G401.6 (cell line): ENCODE results near the gene ECHS1.
"Not testable (repeated sequence)": the region's sequence is repeated elsewhere in the genome, so short reads cannot be mapped to it uniquely, and the experiment has no call there.

Experiments
- FAIRE-seq: peaks from 2 replicates; lab custom pipeline; 2012; peaks lifted over from hg19 to GRCh38; lab: Jason Lieb, UNC

The ECHS1 gene

GRCh38 chr10:133373174-133374090, at the start of gene ECHS1:
Gene ECHS1 (minus strand): TSS chr10:133373354. CDS start chr10:133373333, 21 bp downstream.
- FAIRE-seq, result no peak

- FAIRE-seq, result no peak
Measured at GRCh38 chr10:133422223-133422806, 49.2 kb upstream of the ECHS1 start.

- FAIRE-seq, result no peak
Measured at GRCh38 chr10:133421336-133422222, 48.4 kb upstream of the ECHS1 start.

GRCh38 chr10:133420579-133420978, 47.4 kb upstream of the ECHS1 start:
- no peak for FAIRE-seq

GRCh38 chr10:133420028-133420427, 46.9 kb upstream of the ECHS1 start:
- FAIRE-seq, result no peak

GRCh38 chr10:133419211-133419950, 46.2 kb upstream of the ECHS1 start:
- FAIRE-seq, result no peak

- FAIRE-seq, result no peak
Measured at GRCh38 chr10:133418289-133418993, 45.3 kb upstream of the ECHS1 start.

- no peak for FAIRE-seq
Measured at GRCh38 chr10:133415752-133416151, 42.6 kb upstream of the ECHS1 start.

- not testable (repeated sequence) for FAIRE-seq
Measured at GRCh38 chr10:133414401-133414800, 41.2 kb upstream of the ECHS1 start.

- no peak for FAIRE-seq
Measured at GRCh38 chr10:133412381-133412711, 39.2 kb upstream of the ECHS1 start.

GRCh38 chr10:133411523-133412380, 38.6 kb upstream of the ECHS1 start:
- FAIRE-seq, result no peak

GRCh38 chr10:133405844-133406527, 32.8 kb upstream of the ECHS1 start:
- FAIRE-seq, result no peak

GRCh38 chr10:133405272-133405671, 32.1 kb upstream of the ECHS1 start:
- FAIRE-seq, result no peak

GRCh38 chr10:133403784-133404183, 30.6 kb upstream of the ECHS1 start:
- no peak for FAIRE-seq

- FAIRE-seq, result no peak
Measured at GRCh38 chr10:133403359-133403758, 30.2 kb upstream of the ECHS1 start.

GRCh38 chr10:133401981-133402725, 29.0 kb upstream of the ECHS1 start:
- FAIRE-seq, result no peak

GRCh38 chr10:133401500-133401899, 28.3 kb upstream of the ECHS1 start:
- FAIRE-seq, result no peak

- no peak for FAIRE-seq
Measured at GRCh38 chr10:133400624-133401424, 27.7 kb upstream of the ECHS1 start.
